Medulla oblongata (tissue), 1 donor: ENCODE data around the gene FSTL5.

Experiments used
- DNase-seq: peaks from one replicate; pipeline ENCODE4 v3.0.0-alpha.2; 2015; ENCODE audit errors: extremely low spot score

The FSTL5 gene

GRCh38 chr4:161581262-161582230, 582.3 kb downstream of the FSTL5 start:
- peak; percentile 63 for DNase-seq

- no peak for DNase-seq
These were observed 586.1 kb downstream of the FSTL5 start for GRCh38 chr4:161577579-161578301.

GRCh38 chr4:161573836-161574235, 590.0 kb downstream of the FSTL5 start:
- no peak for DNase-seq

GRCh38 chr4:161564230-161564834, 599.5 kb downstream of the FSTL5 start:
- no peak for DNase-seq

GRCh38 chr4:161555689-161556660, 607.8 kb downstream of the FSTL5 start:
- no peak for DNase-seq

- peak; percentile 20 for DNase-seq
These were observed 609.3 kb downstream of the FSTL5 start for GRCh38 chr4:161554372-161554990.

GRCh38 chr4:161546902-161547301, 616.9 kb downstream of the FSTL5 start:
- DNase-seq, result no peak

GRCh38 chr4:161540265-161540664, 623.5 kb downstream of the FSTL5 start:
- no peak for DNase-seq

GRCh38 chr4:161538941-161539340, 624.9 kb downstream of the FSTL5 start:
- no peak for DNase-seq

GRCh38 chr4:161530710-161531109, 633.1 kb downstream of the FSTL5 start:
- DNase-seq, result no peak

- DNase-seq, result no peak
These were observed 638.7 kb downstream of the FSTL5 start for GRCh38 chr4:161525121-161525520.

GRCh38 chr4:161522031-161522430, 641.8 kb downstream of the FSTL5 start:
- peak; percentile 39 for DNase-seq

- no peak for DNase-seq
These were observed 644.2 kb downstream of the FSTL5 start for GRCh38 chr4:161519611-161520010.

- no peak for DNase-seq
These were observed 645.9 kb downstream of the FSTL5 start for GRCh38 chr4:161517941-161518340.

GRCh38 chr4:161505141-161505540, 658.7 kb downstream of the FSTL5 start:
- DNase-seq, result no peak

- no peak for DNase-seq
These were observed 665.6 kb downstream of the FSTL5 start for GRCh38 chr4:161498155-161498554.

GRCh38 chr4:161486461-161486860, 677.3 kb downstream of the FSTL5 start:
- no peak for DNase-seq

GRCh38 chr4:161466316-161466715, 697.5 kb downstream of the FSTL5 start:
- DNase-seq, result no peak

GRCh38 chr4:161463436-161463835, 700.4 kb downstream of the FSTL5 start:
- DNase-seq, result no peak

- no peak for DNase-seq
These were observed 705.9 kb downstream of the FSTL5 start for GRCh38 chr4:161457906-161458305.

- no peak for DNase-seq
These were observed 706.5 kb downstream of the FSTL5 start for GRCh38 chr4:161457311-161457710.
